Adrenal gland (tissue), 5 donors: ENCODE measurements around the gene PLCB1.

Experiments used
- POLR2A ChIP-seq, 2 donors: fragments of 450-650 bp; IDR thresholded peaks; one replicate each; pipeline ENCODE4 v1.6.1; 2017; ENCODE audit warnings: antibody characterized with exemption in 2 of 2, mild to moderate bottlenecking in 2 of 2, moderate library complexity in 1 of 2
- TF ChIP-seq, protein P1 (sequence below), 6 experiments: fragments of 450-650 bp in 4 of 6; fragments of 200-600 bp in 2 of 6; sonication (generic) in 1 of 6; IDR thresholded peaks; 1 replicate in 5 of 6; 2 replicates in 1 of 6; pipeline versions ENCODE4 v1.5.1 to v1.8.0; 2016 to 2021; ENCODE audit warnings: antibody characterized with exemption in 6 of 6, mild to moderate bottlenecking in 2 of 6, moderate library complexity in 1 of 6
- donor health status: DM: no; HTN: no; CAD: no.

DNA sequence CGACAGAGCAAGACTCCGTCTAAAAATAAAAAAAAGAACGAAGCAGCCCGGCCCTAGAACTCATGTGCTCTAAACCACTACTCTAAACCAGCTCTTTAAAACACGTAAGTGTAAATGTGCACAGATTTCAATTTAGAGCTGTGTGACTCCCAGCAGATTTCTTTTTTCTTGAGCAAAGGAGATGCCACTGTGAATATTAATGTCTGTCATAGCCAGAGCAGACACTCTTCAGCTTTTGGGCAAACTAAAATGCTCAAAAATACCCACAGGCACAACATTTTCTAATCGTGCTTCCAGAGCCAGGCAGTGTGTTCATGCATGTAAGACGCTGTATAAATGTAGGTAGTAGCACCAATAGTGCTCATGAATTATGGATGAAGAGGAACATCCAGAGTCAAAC is 717.9 kb downstream of the PLCB1 start:
- no peak for TF ChIP-seq POLR2A (IDR thresholded peaks at IDR 0.05)
- TF ChIP-seq, protein P1, sequence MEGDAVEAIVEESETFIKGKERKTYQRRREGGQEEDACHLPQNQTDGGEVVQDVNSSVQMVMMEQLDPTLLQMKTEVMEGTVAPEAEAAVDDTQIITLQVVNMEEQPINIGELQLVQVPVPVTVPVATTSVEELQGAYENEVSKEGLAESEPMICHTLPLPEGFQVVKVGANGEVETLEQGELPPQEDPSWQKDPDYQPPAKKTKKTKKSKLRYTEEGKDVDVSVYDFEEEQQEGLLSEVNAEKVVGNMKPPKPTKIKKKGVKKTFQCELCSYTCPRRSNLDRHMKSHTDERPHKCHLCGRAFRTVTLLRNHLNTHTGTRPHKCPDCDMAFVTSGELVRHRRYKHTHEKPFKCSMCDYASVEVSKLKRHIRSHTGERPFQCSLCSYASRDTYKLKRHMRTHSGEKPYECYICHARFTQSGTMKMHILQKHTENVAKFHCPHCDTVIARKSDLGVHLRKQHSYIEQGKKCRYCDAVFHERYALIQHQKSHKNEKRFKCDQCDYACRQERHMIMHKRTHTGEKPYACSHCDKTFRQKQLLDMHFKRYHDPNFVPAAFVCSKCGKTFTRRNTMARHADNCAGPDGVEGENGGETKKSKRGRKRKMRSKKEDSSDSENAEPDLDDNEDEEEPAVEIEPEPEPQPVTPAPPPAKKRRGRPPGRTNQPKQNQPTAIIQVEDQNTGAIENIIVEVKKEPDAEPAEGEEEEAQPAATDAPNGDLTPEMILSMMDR (IDR thresholded peaks at IDR 0.05): no peak
